Smooth muscle cell of bladder (primary cell): Measurements from ENCODE around the gene XPNPEP1. TPM values are rescaled to one million over a fixed set of nuclear protein-coding genes. Genes with fewer than 3 reads are reported as not detected.

Experiments used
- total RNA-seq: library from RNA; depleted of rRNA; stranded (reverse); fragments of >200 nt; gene quantifications from 2 replicates; pipeline ENCODE4 v1.2.3, GENCODE V29; 2014

Gene XPNPEP1
- 149 and 184 TPM in 2 replicates for total RNA-seq

GRCh38 chr10:109922976-109923921 lies at the start of gene XPNPEP1:
Gene XPNPEP1 (minus strand): TSS chr10:109923511. CDS start chr10:109923433, 78 bp downstream.

Other genes with a start within 250 kb of the XPNPEP1 start
- 183 and 205 TPM in 2 replicates for gene ADD3, start 84.5 kb upstream of the XPNPEP1 start, total RNA-seq